SK-N-SH (cell line): ENCODE data around the gene RASGEF1B. TPM values are rescaled to one million over a fixed set of nuclear protein-coding genes. Genes with fewer than 3 reads are reported as not detected.
A peak's percentile ranks its signal among the peaks of the same experiment; 100 is the strongest.

ENCODE experiments used
- CTCF ChIA-PET: fragments of 300-600, 350-600 bp; formaldehyde crosslinking; extraction: SDS; loops from one replicate; lab custom pipeline; 2021; lab: Yijun Ruan, JAX
- POLR2A ChIA-PET: fragments of 350-600 bp; sonication (Branson Sonifier 250); formaldehyde crosslinking; extraction: SDS; loops from one replicate; lab custom pipeline; 2020; ENCODE audit warnings: antibody characterized with exemption, inconsistent platforms; lab: Yijun Ruan, JAX
- DNase-seq: peaks from one replicate; pipeline ENCODE4 v3.0.0; 2012
- H2AFZ ChIP-seq: fragments of 200-600 bp; sonication (generic); 2 replicates; pipeline ENCODE4 v1.8.1; 2016; ENCODE audit warnings: antibody characterized with exemption, mild to moderate bottlenecking, low read depth
- H3F3A ChIP-seq: fragments of 200-600 bp; sonication (generic); replicated peaks from 2 replicates; pipeline ENCODE3; 2016; ENCODE audit warnings: antibody characterized with exemption, mild to moderate bottlenecking; ENCODE audit not compliant: insufficient read depth
- H3K27ac ChIP-seq, 2 experiments: fragments of 200-500 bp in 1 of 2; fragments of 200-600 bp in 1 of 2; sonication (Bioruptor generic) in 1 of 2; sonication (generic), shearing (Covaris generic) in 1 of 2; 2 replicates each; pipeline versions ENCODE4 v1.5.1 to v1.6.1; 2014 to 2016; ENCODE audit warnings: low read depth in 2 of 2, inconsistent platforms in 1 of 2, low read length in 1 of 2, mild to moderate bottlenecking in 1 of 2, mixed read lengths in 1 of 2
- H3K27me3 ChIP-seq: fragments of 200-600 bp; sonication (generic), shearing (Covaris generic); 2 replicates; pipeline ENCODE4 v1.6.1; 2016; ENCODE audit warnings: mixed run types; ENCODE audit not compliant: insufficient read depth
- H3K36me3 ChIP-seq, 2 experiments: fragments of 200-500 bp in 1 of 2; fragments of 200-600 bp in 1 of 2; sonication (Bioruptor generic) in 1 of 2; sonication (generic) in 1 of 2; replicated peaks in 1 of 2; 2 replicates each; pipeline versions ENCODE3 to v1.5.1; 2014 to 2016; ENCODE audit warnings: low read length in 1 of 2, mild to moderate bottlenecking in 1 of 2; ENCODE audit not compliant: insufficient read depth in 2 of 2, control insufficient read depth in 1 of 2
- H3K4me1 ChIP-seq, 2 experiments: fragments of 200-500 bp in 1 of 2; fragments of 200-600 bp in 1 of 2; sonication (Bioruptor generic) in 1 of 2; sonication (generic), shearing (Covaris generic) in 1 of 2; 2 replicates each; pipeline versions ENCODE4 v1.5.1 to v1.6.1; 2014 to 2016; ENCODE audit warnings: low read depth in 1 of 2, low read length in 1 of 2, mixed run types in 1 of 2; ENCODE audit not compliant: insufficient read depth in 2 of 2, control insufficient read depth in 1 of 2
- H3K4me2 ChIP-seq: fragments of 200-600 bp; sonication (generic), shearing (Covaris generic); 2 replicates; pipeline ENCODE4 v1.6.1; 2017; ENCODE audit warnings: mixed run types
- H3K4me3 ChIP-seq, 2 experiments: fragments of 200-500 bp in 1 of 2; fragments of 200-600 bp in 1 of 2; sonication (Bioruptor generic) in 1 of 2; sonication (generic), shearing (Covaris generic) in 1 of 2; 2 replicates each; pipeline versions ENCODE4 v1.5.1 to v1.8.1; 2014 to 2016; ENCODE audit warnings: low read depth in 2 of 2, inconsistent platforms in 1 of 2, low read length in 1 of 2, mild to moderate bottlenecking in 1 of 2, mixed read lengths in 1 of 2, moderate library complexity in 1 of 2
- H3K79me2 ChIP-seq: fragments of 200-600 bp; sonication (generic); 2 replicates; pipeline ENCODE4 v1.8.1; 2017; ENCODE audit warnings: mild to moderate bottlenecking; ENCODE audit not compliant: insufficient read depth
- H3K9ac ChIP-seq: fragments of 200-600 bp; sonication (generic); 2 replicates; pipeline ENCODE4 v1.6.1; 2017; ENCODE audit warnings: mixed run types
- H3K9me2 ChIP-seq: fragments of 200-600 bp; sonication (generic); 2 replicates; pipeline ENCODE4 v1.6.1; 2017; ENCODE audit warnings: mixed run types
- H3K9me3 ChIP-seq: fragments of 200-600 bp; sonication (generic); 2 replicates; pipeline ENCODE4 v1.6.1; 2017; ENCODE audit warnings: mixed run types, mild to moderate bottlenecking, moderate library complexity
- H4K20me1 ChIP-seq: fragments of 200-600 bp; sonication (generic); 2 replicates; pipeline ENCODE4 v1.6.1; 2017; ENCODE audit warnings: mild to moderate bottlenecking, mixed run types; ENCODE audit not compliant: insufficient read depth
- CHD2 ChIP-seq: fragments of 150-350 bp; IDR thresholded peaks from 2 replicates; pipeline ENCODE4 v1.6.1; 2018; ENCODE audit warnings: low read length; ENCODE audit not compliant: partially characterized antibody
- ELF1 ChIP-seq: IDR thresholded peaks from 2 replicates; pipeline ENCODE4 v1.4.0; 2012
- EP300 ChIP-seq, 2 experiments: IDR thresholded peaks; 2 replicates each; pipeline versions ENCODE4 v1.4.0 to v1.6.1; 2012; ENCODE audit warnings: borderline replicate concordance in 1 of 2, low read depth in 1 of 2, low read length in 1 of 2
- EZH2phosphoT487 ChIP-seq: fragments of 200-600 bp; sonication (generic); IDR thresholded peaks from 2 replicates; pipeline ENCODE4 v1.6.1; 2017; ENCODE audit warnings: low read depth, mixed run types, mild to moderate bottlenecking, antibody characterized with exemption, moderate library complexity, borderline replicate concordance
- FOSL2 ChIP-seq: IDR thresholded peaks from 2 replicates; pipeline ENCODE4 v1.4.0; 2012; ENCODE audit warnings: low read depth, mild to moderate bottlenecking, moderate library complexity, borderline replicate concordance
- FOXJ3 ChIP-seq: sonication (generic); formaldehyde crosslinking; IDR thresholded peaks from 2 replicates; pipeline ENCODE4 v1.5.1; 2020; ENCODE audit warnings: mild to moderate bottlenecking, missing genetic modification reagents
- FOXM1 ChIP-seq: IDR thresholded peaks from 2 replicates; pipeline ENCODE4 v1.4.0; 2012; ENCODE audit warnings: low read depth, mild to moderate bottlenecking
- GATA2 ChIP-seq: sonication (generic); formaldehyde crosslinking; IDR thresholded peaks from 2 replicates; pipeline ENCODE4 v1.5.0; 2020; ENCODE audit warnings: mild to moderate bottlenecking, missing genetic modification reagents
- IRF3 ChIP-seq: fragments of 150-350 bp; IDR thresholded peaks from 2 replicates; pipeline ENCODE4 v1.6.1; 2016; ENCODE audit warnings: mild to moderate bottlenecking, low read depth, low read length
- JUND ChIP-seq: IDR thresholded peaks from 2 replicates; pipeline ENCODE4 v1.4.0; 2012
- NRF1 ChIP-seq: IDR thresholded peaks from 2 replicates; pipeline ENCODE4 v1.6.1; 2012; ENCODE audit warnings: low read depth, mild to moderate bottlenecking, low read length
- POLR2AphosphoS5 ChIP-seq: IDR thresholded peaks from 2 replicates; pipeline ENCODE4 v1.6.1; 2012; ENCODE audit warnings: low read depth, low read length
- RAD21 ChIP-seq: IDR thresholded peaks from 2 replicates; pipeline ENCODE4 v1.6.1; 2012; ENCODE audit warnings: mild to moderate bottlenecking, low read length
- REST ChIP-seq: IDR thresholded peaks from 2 replicates; pipeline ENCODE4 v1.6.1; 2012; ENCODE audit warnings: mild to moderate bottlenecking, low read depth, low read length, moderate library complexity
- RFX5 ChIP-seq: IDR thresholded peaks from 2 replicates; pipeline ENCODE4 v1.6.1; 2012; ENCODE audit warnings: mild to moderate bottlenecking, improper control_type of control experiment, low read length
- SIN3A ChIP-seq: IDR thresholded peaks from 2 replicates; pipeline ENCODE4 v1.6.1; 2012; ENCODE audit warnings: low read depth, mild to moderate bottlenecking, low read length, moderate library complexity, borderline replicate concordance
- SMC3 ChIP-seq: IDR thresholded peaks from 2 replicates; pipeline ENCODE4 v1.6.1; 2012; ENCODE audit warnings: low read depth, low read length, improper control_type of control experiment
- TAF1 ChIP-seq: IDR thresholded peaks from 2 replicates; pipeline ENCODE4 v1.6.1; 2012; ENCODE audit warnings: low read depth, mild to moderate bottlenecking, low read length, moderate library complexity, borderline replicate concordance
- TCF12 ChIP-seq: IDR thresholded peaks from 2 replicates; pipeline ENCODE4 v1.4.0; 2012
- USF1 ChIP-seq: IDR thresholded peaks from 2 replicates; pipeline ENCODE4 v1.4.0; 2012; ENCODE audit warnings: low read depth, borderline replicate concordance
- YY1 ChIP-seq: IDR thresholded peaks from 2 replicates; pipeline ENCODE4 v1.4.0; 2012; ENCODE audit warnings: low read depth, mild to moderate bottlenecking
- WGBS: methylation state at CpG from one replicate; pipeline ENCODE4 v1.1.6; 2017; ENCODE audit warnings: low lambda C conversion rate; 5-methylcytosine and 5-hydroxymethylcytosine counted together
- polyA plus RNA-seq, 3 experiments: library from polyadenylated mRNA; depleted of rRNA; stranded (reverse); fragments of >200 nt; gene quantifications; 2 replicates each; pipeline ENCODE4 v1.2.3, GENCODE V29; 2012

RASGEF1B gene
- polyA plus RNA-seq, 1 of the 3 experiments (the other 2 are of a cell fraction): not detected

DNA sequence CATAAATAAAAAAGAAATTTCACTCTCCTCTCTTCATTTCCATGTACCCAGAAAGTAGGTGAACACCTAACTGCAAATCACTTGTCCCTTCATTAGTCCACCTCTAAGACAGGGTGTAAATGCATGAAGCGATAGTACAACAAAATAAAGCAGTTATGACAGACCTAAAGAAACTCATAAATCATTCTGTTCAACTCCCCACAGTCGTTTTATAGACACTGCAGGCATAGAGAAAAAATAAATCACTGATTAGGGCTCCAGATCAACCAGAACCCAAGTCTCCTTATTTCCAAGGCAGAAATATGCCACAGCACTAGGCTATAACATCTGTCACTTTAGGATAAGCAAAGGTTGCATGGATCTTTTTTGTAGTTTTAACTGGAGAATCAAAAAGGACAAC, 3.0 kb downstream of the RASGEF1B start (continued):
- TF ChIP-seq IRF3 (no peak), CHD2 (no peak), SIN3A (no peak), REST (no peak), RFX5 (no peak), TCF12 (no peak)
- TF ChIP-seq, all 33 proteins: peak for 0

DNA sequence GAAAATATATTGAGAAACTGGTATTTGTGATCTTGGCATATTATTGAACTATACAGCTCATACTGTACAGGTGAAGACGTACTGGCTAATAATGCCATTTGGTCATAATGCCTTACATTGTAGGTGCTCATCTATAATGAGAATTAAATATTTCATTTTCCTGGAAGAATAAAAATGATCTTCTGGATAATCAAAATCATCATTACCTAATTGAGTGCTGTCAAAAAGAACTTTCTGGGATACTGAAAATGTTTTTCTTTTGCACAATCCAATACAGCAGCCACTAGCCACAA, 4.1 kb downstream of the RASGEF1B start:
- Histone ChIP-seq H3K4me2 (no peak overlapping the region), H3K27me3 (peaks cover 42% of the 10 kb centered on the region), H3K4me1 (no peaks in the 10 kb centered on the region; a peak in 1 of 4 replicates), H3K9ac (no peak overlapping the region), H3K4me3 (peak overlapping the region in 1 of 2 experiments; percentile 34; a peak in 1 of 4 replicates), H3K27ac (no peak overlapping the region), H3K9me2 (no peaks in the 10 kb centered on the region), H3K79me2 (no peaks in the 10 kb centered on the region), H3K9me3 (no peaks in the 10 kb centered on the region), H4K20me1 (no peaks in the 10 kb centered on the region), H3F3A (no peaks in the 10 kb centered on the region), H2AFZ (no peak overlapping the region), H3K36me3 (no peaks in the 10 kb centered on the region)
- ChIA-PET CTCF (interaction anchor here (0.7 to 5.5 kb wide), 35 partner anchors 9 to 815 kb away, joined by 3 to 57 read pairs (median 4); no protein-coding TSS in a partner anchor), POLR2A (no interaction called here)
- DNase-seq: no peak
- TF ChIP-seq FOXJ3 (no peak), EZH2phosphoT487 (no peak), FOXM1 (no peak), EP300 (IDR thresholded peaks at IDR 0.05; ENCODE audit: borderline replicate concordance in 1 of 2, low read depth in 1 of 2, low read length in 1 of 2) (no peak), CHD2 (no peak), JUND (no peak), RFX5 (no peak), USF1 (no peak), SIN3A (no peak), SMC3 (no peak), TAF1 (no peak), GATA2 (CRISPR knock-in tag) (no peak), ELF1 (no peak), POLR2AphosphoS5 (no peak), NRF1 (no peak), RAD21 (no peak), FOSL2 (no peak), YY1 (no peak)
- 0% methylated on average over 1 of the region's 1 CpG for WGBS
